Ramos (cell line): ENCODE measurements around the gene LRRC10B.
"Not testable (repeated sequence)": the region's sequence is repeated elsewhere in the genome, so short reads cannot be mapped to it uniquely, and the experiment has no call there.

ENCODE experiments used
- in situ Hi-C: fragments of 300-500 bp; cut with MboI; formaldehyde crosslinking; loops from one replicate; pipeline ENCODE4 v1.14.3; 2022; ENCODE audit warnings: low sequenced_read_pairs; ENCODE audit not compliant: unreplicated experiment

The LRRC10B gene

GRCh38 chr11:61507962-61508861, at the start of gene LRRC10B:
TSS of gene LRRC10B (plus strand) at chr11:61508749. CDS start at chr11:61508999, 250 bp downstream.
- in situ Hi-C loops: no loop called here

- in situ Hi-C loops: no loop called here
Measured at GRCh38 chr11:61460474-61460881, 48.1 kb upstream of the LRRC10B start.

- in situ Hi-C loops: no loop called here
Measured at GRCh38 chr11:61460986-61461385, 47.6 kb upstream of the LRRC10B start.

- in situ Hi-C loops: not testable (repeated sequence)
Measured at GRCh38 chr11:61467602-61468001, 40.9 kb upstream of the LRRC10B start.

GRCh38 chr11:61468002-61468401, 40.5 kb upstream of the LRRC10B start:
- in situ Hi-C loops: no loop called here

GRCh38 chr11:61472282-61472681, 36.3 kb upstream of the LRRC10B start:
- in situ Hi-C loops: no loop called here

- in situ Hi-C loops: no loop called here
Measured at GRCh38 chr11:61472868-61473267, 35.7 kb upstream of the LRRC10B start.

- in situ Hi-C loops: no loop called here
Measured at GRCh38 chr11:61473370-61474012, 35.1 kb upstream of the LRRC10B start.

GRCh38 chr11:61474013-61474643, 34.4 kb upstream of the LRRC10B start:
- in situ Hi-C loops: no loop called here

GRCh38 chr11:61475433-61475832, 33.1 kb upstream of the LRRC10B start:
- in situ Hi-C loops: no loop called here

- in situ Hi-C loops: no loop called here
Measured at GRCh38 chr11:61476371-61476770, 32.2 kb upstream of the LRRC10B start.

- in situ Hi-C loops: no loop called here
Measured at GRCh38 chr11:61477126-61477525, 31.4 kb upstream of the LRRC10B start.

GRCh38 chr11:61477727-61478148, 30.8 kb upstream of the LRRC10B start:
- in situ Hi-C loops: no loop called here

- in situ Hi-C loops: not testable (repeated sequence)
Measured at GRCh38 chr11:61479360-61480058, 29.0 kb upstream of the LRRC10B start.

- in situ Hi-C loops: no loop called here
Measured at GRCh38 chr11:61480261-61480993, 28.1 kb upstream of the LRRC10B start.

- in situ Hi-C loops: no loop called here
Measured at GRCh38 chr11:61480994-61481335, 27.6 kb upstream of the LRRC10B start.

GRCh38 chr11:61481806-61482205, 26.7 kb upstream of the LRRC10B start:
- in situ Hi-C loops: no loop called here

- in situ Hi-C loops: no loop called here
Measured at GRCh38 chr11:61482513-61482912, 26.0 kb upstream of the LRRC10B start.

GRCh38 chr11:61484541-61484940, 24.0 kb upstream of the LRRC10B start:
- in situ Hi-C loops: no loop called here

GRCh38 chr11:61485080-61485479, 23.5 kb upstream of the LRRC10B start:
- in situ Hi-C loops: no loop called here
